CD4-positive, alpha-beta T cell treated with Interleukin-17A for 4 hours (primary cell): Measurements from ENCODE around the gene SETD1B.
"Not testable (repeated sequence)": the region's sequence is repeated elsewhere in the genome, so short reads cannot be mapped to it uniquely, and the experiment has no call there.

Source experiments
- DNase-seq: peaks from one replicate; pipeline ENCODE4 v3.0.0-alpha.2; 2020; ENCODE audit warnings: mixed read lengths

The SETD1B gene

GRCh38 chr12:121827351-121828099, 23.7 kb downstream of the SETD1B start:
- no peak for DNase-seq

GRCh38 chr12:121828306-121828705, 24.5 kb downstream of the SETD1B start:
- no peak for DNase-seq

GRCh38 chr12:121828826-121829225, 25.0 kb downstream of the SETD1B start:
- DNase-seq: no peak

GRCh38 chr12:121829250-121829918, 25.6 kb downstream of the SETD1B start:
- DNase-seq: no peak

- no peak for DNase-seq
Observed at GRCh38 chr12:121830134-121830533, 26.3 kb downstream of the SETD1B start.

- DNase-seq: no peak
Observed at GRCh38 chr12:121830588-121831265, 26.9 kb downstream of the SETD1B start.

GRCh38 chr12:121831571-121832245, 27.9 kb downstream of the SETD1B start:
- DNase-seq: no peak

- DNase-seq: no peak
Observed at GRCh38 chr12:121837680-121838079, 33.9 kb downstream of the SETD1B start.

GRCh38 chr12:121838126-121838525, 34.3 kb downstream of the SETD1B start:
- no peak for DNase-seq

- peak; percentile 100 for DNase-seq
Observed at GRCh38 chr12:121839106-121839992, 35.5 kb downstream of the SETD1B start.

- no peak for DNase-seq
Observed at GRCh38 chr12:121839993-121840761, 36.4 kb downstream of the SETD1B start.

- no peak for DNase-seq
Observed at GRCh38 chr12:121843236-121843982, 39.6 kb downstream of the SETD1B start.

- DNase-seq: no peak
Observed at GRCh38 chr12:121845701-121846100, 41.9 kb downstream of the SETD1B start.

- no peak for DNase-seq
Observed at GRCh38 chr12:121849211-121849610, 45.4 kb downstream of the SETD1B start.

GRCh38 chr12:121849665-121850064, 45.9 kb downstream of the SETD1B start:
- DNase-seq: no peak

GRCh38 chr12:121852392-121852791, 48.6 kb downstream of the SETD1B start:
- not testable (repeated sequence) for DNase-seq

GRCh38 chr12:121857322-121858246, 53.8 kb downstream of the SETD1B start:
- no peak for DNase-seq

GRCh38 chr12:121858318-121858661, 54.5 kb downstream of the SETD1B start:
- no peak for DNase-seq
